CD4-positive, alpha-beta T cell treated with Interferon gamma for 1 hour (primary cell): Measurements from ENCODE around the gene SLC25A24.
"Not testable (repeated sequence)": the region's sequence is repeated elsewhere in the genome, so short reads cannot be mapped to it uniquely, and the experiment has no call there.

ENCODE experiments used
- DNase-seq: peaks from one replicate; pipeline ENCODE4 v3.0.0-alpha.2; 2020

The SLC25A24 gene

GRCh38 chr1:108132367-108132766 lies 67.8 kb downstream of the SLC25A24 start:
- not testable (repeated sequence) for DNase-seq

- not testable (repeated sequence) for DNase-seq
Observed at GRCh38 chr1:108131281-108131680, 68.9 kb downstream of the SLC25A24 start.

DNA sequence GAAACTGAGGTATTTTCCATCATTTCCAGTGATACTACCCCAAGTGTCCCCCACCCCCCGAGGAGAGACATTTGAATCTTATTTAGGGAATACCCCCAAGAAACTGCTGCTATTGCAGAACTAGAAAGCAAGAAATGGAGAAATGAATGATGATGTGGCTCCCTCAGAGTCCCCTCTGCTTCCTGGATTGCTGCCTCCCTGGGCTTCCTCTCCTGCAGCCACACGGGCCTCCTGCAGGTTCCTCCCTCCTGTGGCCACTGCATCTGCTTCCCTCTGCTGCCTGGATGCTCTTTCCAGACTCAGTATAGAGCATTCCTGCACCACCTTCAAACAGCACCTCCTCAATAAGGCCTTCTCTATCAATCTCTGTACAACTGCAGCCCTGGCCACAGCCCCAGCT lies 69.3 kb downstream of the SLC25A24 start:
- DNase-seq: no peak

DNA sequence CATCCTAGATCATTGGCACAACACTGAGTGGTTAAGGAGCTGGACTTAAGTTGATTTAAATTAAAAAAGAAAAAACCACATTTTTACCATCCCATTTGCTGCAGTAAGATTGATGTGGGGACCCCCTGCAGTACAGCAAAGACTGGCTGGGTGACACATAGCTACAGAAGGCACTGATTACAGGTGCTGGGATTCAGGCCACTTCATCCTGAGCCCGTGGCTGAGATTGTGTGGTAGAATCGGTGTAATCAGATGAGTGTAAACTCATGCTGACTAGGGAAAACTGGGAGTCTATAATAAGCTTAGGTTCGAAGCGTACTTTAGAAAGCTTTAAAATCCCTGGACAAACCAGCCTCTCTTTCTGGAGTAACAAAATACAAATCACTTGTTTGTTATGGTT lies 70.1 kb downstream of the SLC25A24 start:
- no peak for DNase-seq

GRCh38 chr1:108125312-108126138 lies 74.6 kb downstream of the SLC25A24 start:
- DNase-seq: peak; percentile 69

DNA sequence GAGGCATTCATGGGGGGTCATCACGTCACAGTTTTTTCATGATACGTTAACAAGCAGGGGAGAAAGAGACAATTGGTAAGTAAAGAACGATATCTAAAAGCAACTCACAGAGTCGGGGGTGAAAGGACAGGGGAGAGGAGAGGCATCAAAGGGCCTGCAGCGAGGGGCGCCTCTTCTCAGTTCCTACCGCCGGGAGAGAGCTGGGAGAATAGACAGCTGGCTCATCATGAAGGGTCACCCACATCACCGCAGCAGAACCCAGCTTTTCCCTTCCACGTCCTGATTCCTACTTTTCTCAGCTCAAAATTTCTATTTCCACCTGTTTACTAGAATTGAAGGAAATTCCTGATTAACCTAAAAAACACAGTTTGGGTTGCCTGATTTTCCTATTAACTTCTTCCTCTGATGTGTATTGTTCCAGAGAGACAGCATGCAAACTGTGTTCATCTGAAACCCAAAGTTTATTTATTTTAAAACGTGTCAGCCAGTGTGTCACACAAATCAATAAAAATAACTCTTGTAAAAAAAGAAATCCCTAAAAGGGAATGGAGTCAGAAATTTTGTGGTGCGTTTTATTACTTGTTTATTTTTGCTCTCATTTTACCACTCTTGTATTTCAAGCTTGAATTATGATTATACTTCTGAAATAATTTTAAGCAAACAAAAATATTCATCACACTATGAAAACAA lies 75.4 kb downstream of the SLC25A24 start:
- DNase-seq: no peak

- no peak for DNase-seq
Observed at GRCh38 chr1:108124023-108124422, 76.1 kb downstream of the SLC25A24 start.

GRCh38 chr1:108121358-108122143 lies 78.6 kb downstream of the SLC25A24 start:
- no peak for DNase-seq

- no peak for DNase-seq
Observed at GRCh38 chr1:108120163-108120562, 80.0 kb downstream of the SLC25A24 start.

DNA sequence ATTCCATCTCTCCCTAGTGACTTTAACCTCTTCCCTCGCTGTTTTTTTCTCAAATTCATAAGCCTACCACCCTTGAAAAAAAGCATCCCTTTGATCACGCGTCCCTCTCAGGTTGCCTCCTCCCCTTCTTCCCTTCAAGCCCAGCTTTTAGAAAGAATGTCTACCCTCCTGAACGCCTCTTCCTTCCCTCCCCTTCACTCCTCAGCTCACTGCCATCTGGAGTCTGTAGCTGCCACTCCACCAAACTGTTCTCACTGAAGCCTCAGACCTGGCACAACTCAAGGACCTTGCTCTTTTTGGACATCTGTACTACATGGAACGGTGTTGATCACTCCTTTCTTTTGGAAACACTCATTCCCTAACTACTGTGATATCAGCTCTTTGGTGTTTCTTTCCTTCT lies 80.6 kb downstream of the SLC25A24 start:
- no peak for DNase-seq

- peak; percentile 24 for DNase-seq
Observed at GRCh38 chr1:108117945-108118902, 81.9 kb downstream of the SLC25A24 start.

DNA sequence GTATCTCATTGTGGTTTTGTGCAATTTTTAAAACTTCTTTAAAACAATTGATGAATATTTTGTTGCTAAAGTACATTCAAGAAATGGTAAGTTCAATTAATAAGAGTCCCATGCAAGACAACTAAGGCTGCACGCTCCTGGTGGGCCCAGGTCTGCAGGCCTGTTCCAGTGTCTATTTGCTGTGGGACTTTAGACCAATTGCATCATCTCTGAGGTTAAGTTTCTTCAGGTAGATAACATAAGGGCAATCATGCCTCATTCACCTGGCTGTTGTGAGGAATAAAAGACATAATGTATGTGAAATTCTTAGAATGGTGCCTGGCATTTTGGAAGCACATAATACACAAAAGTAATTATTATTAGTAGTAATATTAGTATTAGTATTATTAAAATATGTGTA lies 82.9 kb downstream of the SLC25A24 start:
- DNase-seq: no peak

DNA sequence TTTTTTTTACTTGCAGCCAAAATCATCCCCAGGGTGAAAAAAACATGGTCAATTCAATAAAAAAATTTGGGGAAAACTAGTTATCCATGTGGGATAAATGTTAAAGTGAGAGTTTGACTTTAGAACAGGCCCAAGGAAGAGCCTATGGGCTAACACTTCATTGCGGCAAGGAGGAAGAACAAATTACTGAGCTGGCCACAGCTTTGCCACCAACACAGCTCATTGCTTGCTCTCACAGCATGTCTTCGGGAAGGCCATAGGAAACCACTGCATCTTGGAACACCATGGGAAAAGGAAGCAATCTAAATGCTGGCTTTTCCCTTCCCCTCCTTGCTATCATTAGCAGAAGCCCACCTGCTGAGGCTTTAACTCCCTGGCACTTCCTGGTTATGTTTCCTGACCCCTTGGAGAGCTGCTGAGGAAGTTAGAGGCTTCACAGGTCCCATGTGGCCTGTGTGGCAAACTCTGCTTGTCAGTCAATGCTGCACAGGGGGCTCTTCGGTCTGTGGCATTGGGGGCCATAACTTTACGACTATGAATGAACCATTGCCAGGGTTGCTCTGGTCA lies 86.0 kb downstream of the SLC25A24 start:
- no peak for DNase-seq

DNA sequence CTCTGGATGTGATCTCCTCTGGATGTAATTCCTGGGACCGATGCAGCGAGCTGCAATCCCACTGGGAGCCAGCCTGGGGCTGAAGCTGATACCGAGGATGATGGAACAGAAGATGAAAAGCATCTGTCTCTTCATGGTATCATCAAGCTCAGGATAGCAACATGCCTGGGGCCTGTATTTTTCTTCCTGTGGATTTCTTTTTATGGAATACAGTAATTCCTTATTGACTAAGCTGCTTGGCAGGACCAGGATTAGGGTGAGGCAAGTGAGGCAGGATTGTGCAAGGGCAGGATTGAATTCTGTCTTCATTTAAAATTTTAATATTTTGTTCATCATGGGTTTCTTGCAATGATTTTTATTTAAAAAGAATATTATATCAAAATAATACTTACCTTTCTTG lies 86.6 kb downstream of the SLC25A24 start:
- DNase-seq: no peak

- no peak for DNase-seq
Observed at GRCh38 chr1:108109295-108109973, 90.7 kb downstream of the SLC25A24 start.

GRCh38 chr1:108108119-108108518 lies 92.0 kb downstream of the SLC25A24 start:
- no peak for DNase-seq

- DNase-seq: peak; percentile 46
Observed at GRCh38 chr1:108107658-108108057, 92.5 kb downstream of the SLC25A24 start.

GRCh38 chr1:108106775-108107174 lies 93.4 kb downstream of the SLC25A24 start:
- DNase-seq: no peak

- DNase-seq: no peak
Observed at GRCh38 chr1:108100148-108100547, 100.0 kb downstream of the SLC25A24 start.

DNA sequence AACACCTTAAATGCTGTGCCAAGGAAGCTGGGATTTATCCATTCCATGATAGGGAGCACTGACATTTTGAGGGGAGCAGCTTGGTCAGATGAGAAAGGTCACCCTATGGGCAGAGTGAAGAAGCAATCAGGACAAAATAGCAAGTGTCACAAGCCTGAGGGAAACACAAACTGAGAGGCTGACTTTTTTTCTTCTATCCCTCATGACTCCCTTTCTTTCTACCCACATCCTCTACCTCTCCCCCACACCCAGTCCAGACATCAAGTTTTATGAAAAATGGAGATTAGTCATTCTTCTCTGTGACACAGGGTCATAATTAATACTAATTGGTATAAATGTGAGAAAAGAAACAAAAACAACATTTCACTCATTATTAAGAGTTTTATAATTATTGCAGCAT lies 103.1 kb downstream of the SLC25A24 start:
- no peak for DNase-seq

GRCh38 chr1:108096089-108096488 lies 104.1 kb downstream of the SLC25A24 start:
- no peak for DNase-seq
